Astrocyte of the spinal cord (primary cell): ENCODE data around the gene FANCI.
A peak's percentile ranks its signal among the peaks of the same experiment; 100 is the strongest.

ENCODE experiments used
- DNase-seq: peaks from one replicate; pipeline ENCODE4 v3.0.0; 2011; ENCODE audit warnings: low read depth, low spot score
- H3K4me3 ChIP-seq: 2 replicates; pipeline ENCODE4 v1.5.1; 2011; ENCODE audit warnings: low read depth, mild to moderate bottlenecking, low read length, moderate library complexity
- CTCF ChIP-seq: IDR thresholded peaks from 2 replicates; pipeline ENCODE4 v1.5.1; 2012; ENCODE audit warnings: low read depth, mild to moderate bottlenecking, low read length, inconsistent platforms
- in situ Hi-C: cut with HindIII; loops from 2 replicates; pipeline ENCODE4 v1.10.0; 2017; ENCODE audit warnings: low sequenced_read_pairs

FANCI gene

DNA sequence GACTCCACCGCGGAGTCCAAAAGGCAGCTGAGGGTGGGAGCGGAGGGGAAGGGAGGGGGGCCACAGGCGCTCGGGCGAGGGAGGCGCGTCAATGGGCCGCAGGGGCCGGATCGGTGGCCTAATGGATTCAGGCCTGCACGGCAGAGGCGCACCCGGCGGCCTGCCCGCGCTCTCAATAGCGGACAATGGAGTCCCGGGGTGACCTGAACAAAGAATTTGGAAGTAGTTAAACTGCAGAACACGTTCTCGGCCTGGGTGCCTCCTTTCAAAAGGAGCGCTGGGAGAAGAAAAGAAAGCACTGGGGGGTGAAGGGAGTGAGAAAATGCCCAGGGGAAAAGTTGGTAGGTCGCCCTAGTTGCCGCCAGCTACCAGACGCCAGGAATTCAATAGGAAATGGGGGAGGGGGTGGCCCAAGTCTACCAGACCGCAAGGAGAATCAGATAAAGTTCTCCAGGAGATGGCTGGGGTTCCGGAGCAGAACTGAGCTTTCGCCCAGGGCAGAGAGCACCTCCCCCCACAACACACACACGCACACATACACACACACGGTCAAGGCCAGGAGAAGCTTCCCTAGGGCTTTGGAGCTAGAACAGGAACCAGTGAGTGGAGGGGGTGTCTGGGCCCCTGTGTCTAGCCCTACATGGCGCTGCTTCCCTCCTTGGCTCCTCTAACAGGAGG, 116.7 kb downstream of the FANCI start:
- DNase-seq = no peak
- in situ Hi-C loops = no loop called here
- no peak for TF ChIP-seq CTCF
- H3K4me3 ChIP-seq = no peak overlapping the region

- no peak for TF ChIP-seq CTCF
- in situ Hi-C loops = no loop called here
- peak; percentile 50 for DNase-seq
- H3K4me3 ChIP-seq = no peak overlapping the region
These were observed 117.8 kb downstream of the FANCI start for GRCh38 chr15:89361451-89362202.

GRCh38 chr15:89362203-89363101, 118.7 kb downstream of the FANCI start:
- TF ChIP-seq CTCF = no peak
- no peak overlapping the region for H3K4me3 ChIP-seq
- in situ Hi-C loops = no loop called here
- no peak for DNase-seq

DNA sequence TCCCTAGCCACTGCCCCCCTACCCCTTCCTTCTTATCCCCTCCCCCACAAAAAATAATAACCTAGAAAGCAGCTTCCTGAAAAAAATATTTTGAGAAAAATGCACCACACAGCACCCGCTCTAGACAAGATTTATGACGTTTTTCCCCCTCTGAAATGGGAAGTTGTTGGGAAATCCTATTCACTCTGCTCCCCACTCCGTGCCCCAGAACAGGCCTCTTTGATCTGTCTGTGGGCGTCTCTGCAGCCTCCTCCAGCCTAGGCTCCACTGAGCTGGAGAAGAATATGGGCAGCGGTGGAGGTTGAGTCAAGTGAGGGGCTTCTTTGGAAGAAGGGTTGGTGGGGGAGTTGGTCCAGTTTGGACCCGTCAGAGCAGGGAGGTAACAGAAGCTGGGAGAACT, 119.4 kb downstream of the FANCI start:
- no peak for DNase-seq
- no peak for TF ChIP-seq CTCF
- in situ Hi-C loops = no loop called here
- H3K4me3 ChIP-seq = no peak overlapping the region

GRCh38 chr15:89363770-89364169, 120.0 kb downstream of the FANCI start:
- TF ChIP-seq CTCF = no peak
- no peak overlapping the region for H3K4me3 ChIP-seq
- no peak for DNase-seq
- in situ Hi-C loops = no loop called here

DNA sequence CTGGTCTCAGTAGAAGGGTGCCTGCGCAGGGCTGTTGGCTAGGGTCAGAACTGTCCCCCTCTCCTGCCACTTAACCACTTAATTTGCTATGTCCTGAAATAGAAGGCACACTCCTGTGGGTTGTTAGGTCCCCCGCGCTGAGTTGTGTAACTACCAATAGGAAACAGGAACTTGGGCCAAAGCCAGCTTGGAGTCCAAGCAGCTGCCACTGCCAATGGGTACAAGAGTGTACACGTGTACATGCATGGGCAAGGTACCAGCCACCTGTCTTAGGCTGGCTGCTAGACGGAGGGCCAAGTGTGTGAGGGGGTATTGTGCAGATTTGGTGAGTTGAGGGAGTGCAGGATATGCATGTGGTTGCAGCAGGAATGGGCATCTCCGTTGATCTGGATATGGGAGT, 120.6 kb downstream of the FANCI start:
- no peak overlapping the region for H3K4me3 ChIP-seq
- in situ Hi-C loops = no loop called here
- TF ChIP-seq CTCF = no peak
- DNase-seq = no peak
